CD4-positive, alpha-beta T cell (primary cell): ENCODE data around the gene SZT2. TPM values are rescaled to one million over a fixed set of nuclear protein-coding genes. Genes with fewer than 3 reads are reported as not detected.
"Not testable (repeated sequence)": the region's sequence is repeated elsewhere in the genome, so short reads cannot be mapped to it uniquely, and the experiment has no call there.

Source experiments
- ATAC-seq: fragments of 200-7000 bp; cut with Tn5 transposase; one replicate; pipeline ENCODE4 v1.10.0; 2022; ENCODE audit warnings: mild to moderate bottlenecking; ENCODE audit not compliant: poor library complexity
- CTCF ChIA-PET: fragments of 350-600 bp; sonication (Branson Sonifier 250); formaldehyde crosslinking; loops from one replicate; lab custom pipeline; 2021; ENCODE audit warnings: antibody characterized with exemption, inconsistent platforms; lab: Charles Lee
- POLR2A ChIA-PET: fragments of 350-600 bp; sonication (Branson Sonifier 250); formaldehyde crosslinking; loops from one replicate; lab custom pipeline; 2021; ENCODE audit warnings: antibody characterized with exemption, inconsistent platforms; lab: Charles Lee
- DNase-seq, 14 experiments: peaks; one replicate each; pipeline ENCODE4 v3.0.0-alpha.2; 2013 to 2020; ENCODE audit warnings: mixed read lengths in 2 of 14
- H3K27ac ChIP-seq, 2 donors: one replicate each; pipeline versions ENCODE4 v1.5.1 to v1.7.0; 2013; ENCODE audit warnings: low read length in 2 of 2, low read depth in 1 of 2, mild to moderate bottlenecking in 1 of 2
- H3K27me3 ChIP-seq, 2 experiments: 1 replicate in 1 of 2; 2 replicates in 1 of 2; pipeline versions ENCODE4 v1.6.1 to v1.7.0; 2013; ENCODE audit warnings: low read length in 2 of 2, control low read depth in 1 of 2, mild to moderate bottlenecking in 1 of 2, moderate library complexity in 1 of 2; ENCODE audit not compliant: insufficient read depth in 2 of 2, control insufficient read depth in 1 of 2
- H3K36me3 ChIP-seq: one replicate; pipeline ENCODE4 v1.6.1; 2013; ENCODE audit warnings: low read length, control low read depth; ENCODE audit not compliant: insufficient read depth
- H3K4me1 ChIP-seq: one replicate; pipeline ENCODE4 v1.6.1; 2013; ENCODE audit warnings: low read length, control low read depth; ENCODE audit not compliant: insufficient read depth
- H3K4me3 ChIP-seq: one replicate; pipeline ENCODE4 v1.5.1; 2013; ENCODE audit warnings: mild to moderate bottlenecking, low read length, moderate library complexity
- H3K9me3 ChIP-seq, 2 experiments: 1 replicate in 1 of 2; 2 replicates in 1 of 2; pipeline versions ENCODE4 v1.6.1 to v1.7.0; 2013; ENCODE audit warnings: low read length in 2 of 2, mild to moderate bottlenecking in 2 of 2, control low read depth in 1 of 2, moderate library complexity in 1 of 2; ENCODE audit not compliant: control insufficient read depth in 1 of 2, insufficient read depth in 1 of 2
- H3K27ac Mint-ChIP-seq: one replicate; pipeline ENCODE4 v1.8.0; 2020; ENCODE audit warnings: mixed read lengths
- H3K27me3 Mint-ChIP-seq: one replicate; pipeline ENCODE4 v1.8.0; 2021; ENCODE audit warnings: mixed read lengths
- H3K36me3 Mint-ChIP-seq: one replicate; pipeline ENCODE4 v1.8.0; 2021; ENCODE audit warnings: low read depth, mixed read lengths
- H3K4me1 Mint-ChIP-seq: one replicate; pipeline ENCODE4 v1.8.0; 2021; ENCODE audit warnings: low read depth, mixed read lengths
- H3K4me3 Mint-ChIP-seq: one replicate; pipeline ENCODE4 v1.8.0; 2020; ENCODE audit warnings: mild to moderate bottlenecking, mixed read lengths
- H3K9me3 Mint-ChIP-seq: one replicate; pipeline ENCODE4 v1.8.0; 2020; ENCODE audit warnings: mixed read lengths
- intact Hi-C, 2 experiments: fragments of 100-400 bp; cut with DNase I in 1 of 2; cut with micrococcal nuclease in 1 of 2; formaldehyde crosslinking; loops; one replicate each; pipeline versions ENCODE4 v1.15.1 to v1.9.0; 2023 to 2025; cut with DNase I, micrococcal nuclease
- total RNA-seq, 174 experiments: library from RNA in 2 of 174; stranded (reverse) in 2 of 174; gene quantifications; one replicate each; pipeline ENCODE4 v1.2.3 and lab custom pipeline; 2021 to 2026
- TF ChIP-seq, protein P1 (sequence below): fragments of 200-600 bp; IDR thresholded peaks from one replicate; pipeline ENCODE4 v1.8.0; 2022; ENCODE audit warnings: antibody characterized with exemption, mild to moderate bottlenecking

The SZT2 gene
- total RNA-seq, 2 experiments from 2014 or later = 69.7 to 72.5 TPM

DNA sequence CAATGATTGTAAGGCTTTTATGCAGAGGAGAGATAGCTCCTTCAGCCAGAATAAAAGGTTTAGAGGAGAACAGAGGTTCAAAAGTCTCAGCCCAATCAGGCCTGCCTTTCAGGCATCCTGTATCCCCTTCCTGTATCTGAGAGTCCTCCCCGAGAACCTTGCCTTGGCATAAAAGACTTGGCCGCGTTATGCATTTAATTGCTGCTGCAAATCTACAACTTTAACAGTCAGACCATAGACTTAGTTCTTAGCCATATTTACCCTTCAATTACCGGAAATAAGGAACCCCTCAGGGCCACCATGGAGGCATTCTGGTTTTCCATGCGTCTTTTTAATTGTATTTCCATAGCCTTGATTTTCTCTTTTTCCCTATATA is 82.4 kb downstream of the SZT2 start:
- Mint-ChIP-seq H3K4me1 (no peaks in the 10 kb centered on the region), H3K27me3 (peaks cover 3% of the 10 kb centered on the region), H3K36me3 (no peaks in the 10 kb centered on the region), H3K27ac (no peak overlapping the region), H3K9me3 (no peaks in the 10 kb centered on the region), H3K4me3 (no peak overlapping the region)
- no peak for DNase-seq
- POLR2A ChIA-PET = no interaction called here
- H3K4me3 ChIP-seq = no peak overlapping the region
- TF ChIP-seq, protein P1, sequence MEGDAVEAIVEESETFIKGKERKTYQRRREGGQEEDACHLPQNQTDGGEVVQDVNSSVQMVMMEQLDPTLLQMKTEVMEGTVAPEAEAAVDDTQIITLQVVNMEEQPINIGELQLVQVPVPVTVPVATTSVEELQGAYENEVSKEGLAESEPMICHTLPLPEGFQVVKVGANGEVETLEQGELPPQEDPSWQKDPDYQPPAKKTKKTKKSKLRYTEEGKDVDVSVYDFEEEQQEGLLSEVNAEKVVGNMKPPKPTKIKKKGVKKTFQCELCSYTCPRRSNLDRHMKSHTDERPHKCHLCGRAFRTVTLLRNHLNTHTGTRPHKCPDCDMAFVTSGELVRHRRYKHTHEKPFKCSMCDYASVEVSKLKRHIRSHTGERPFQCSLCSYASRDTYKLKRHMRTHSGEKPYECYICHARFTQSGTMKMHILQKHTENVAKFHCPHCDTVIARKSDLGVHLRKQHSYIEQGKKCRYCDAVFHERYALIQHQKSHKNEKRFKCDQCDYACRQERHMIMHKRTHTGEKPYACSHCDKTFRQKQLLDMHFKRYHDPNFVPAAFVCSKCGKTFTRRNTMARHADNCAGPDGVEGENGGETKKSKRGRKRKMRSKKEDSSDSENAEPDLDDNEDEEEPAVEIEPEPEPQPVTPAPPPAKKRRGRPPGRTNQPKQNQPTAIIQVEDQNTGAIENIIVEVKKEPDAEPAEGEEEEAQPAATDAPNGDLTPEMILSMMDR = no peak
- no peak overlapping the region for H3K27ac ChIP-seq
- ATAC-seq = no peak
- no peaks in the 10 kb centered on the region for H3K4me1 ChIP-seq
- H3K36me3 ChIP-seq = no peaks in the 10 kb centered on the region
- CTCF ChIA-PET = no interaction called here
- no peaks in the 10 kb centered on the region for H3K27me3 ChIP-seq
- no peaks in the 10 kb centered on the region for H3K9me3 ChIP-seq
- intact Hi-C loops = no loop called here

DNA sequence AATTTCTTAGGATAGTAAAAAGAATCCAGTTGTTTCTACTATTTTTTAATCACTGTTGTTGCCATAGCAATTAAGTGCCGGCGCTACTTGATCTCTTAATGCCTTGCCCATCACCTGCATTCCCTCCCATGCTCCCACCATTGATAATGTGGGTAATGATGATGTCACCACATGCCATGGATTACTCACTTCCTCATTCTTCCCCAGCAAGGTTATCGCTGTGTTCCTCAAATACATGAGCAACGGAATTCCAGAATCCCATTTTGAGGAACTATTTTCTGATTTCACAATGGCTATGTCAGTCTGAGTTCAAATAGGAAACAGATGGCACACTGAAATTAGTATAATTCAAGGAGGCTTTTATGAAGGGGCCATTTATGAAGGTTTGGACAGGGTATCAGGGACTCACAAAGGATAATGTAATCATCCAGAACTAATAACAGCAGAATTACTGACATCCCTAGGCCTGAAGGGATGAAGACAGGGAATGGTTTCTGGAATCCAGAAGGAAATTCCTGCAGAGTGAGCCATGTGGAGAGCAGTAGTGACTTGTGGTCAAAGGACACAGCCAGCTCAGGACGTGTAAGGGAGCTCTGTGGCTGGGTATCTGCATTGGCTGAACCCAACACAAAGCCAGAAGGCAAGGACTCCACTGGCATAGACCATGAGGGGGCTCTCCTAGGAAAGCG is 82.9 kb downstream of the SZT2 start:
- CTCF ChIA-PET, H3K27me3 Mint-ChIP-seq, H3K4me1 ChIP-seq, H3K4me3 ChIP-seq, intact Hi-C loops, H3K9me3 Mint-ChIP-seq, ATAC-seq, DNase-seq, H3K27ac Mint-ChIP-seq, H3K4me1 Mint-ChIP-seq, H3K27me3 ChIP-seq, H3K36me3 Mint-ChIP-seq, POLR2A ChIA-PET, H3K9me3 ChIP-seq, H3K4me3 Mint-ChIP-seq, H3K36me3 ChIP-seq, H3K27ac ChIP-seq: not testable (repeated sequence)

DNA sequence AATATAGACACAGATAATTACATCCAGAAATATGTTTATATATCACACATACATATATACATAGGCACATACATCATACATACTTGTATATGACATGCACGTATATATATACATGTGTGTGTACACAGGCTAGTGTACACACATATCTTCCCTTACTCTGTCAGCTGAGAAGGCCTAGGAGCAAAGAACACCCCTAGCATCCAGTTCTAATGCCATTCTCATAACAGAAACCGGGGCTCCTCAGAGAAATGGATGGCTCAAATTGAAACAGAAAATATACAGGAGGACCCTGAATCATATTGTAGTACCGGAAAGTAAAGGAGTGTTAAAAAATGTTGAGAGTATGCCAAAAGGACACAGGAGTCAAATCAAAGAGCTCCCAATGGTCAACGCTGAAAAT is 83.8 kb downstream of the SZT2 start:
- Histone ChIP-seq H3K27me3 (no peaks in the 10 kb centered on the region), H3K36me3 (no peaks in the 10 kb centered on the region), H3K9me3 (no peaks in the 10 kb centered on the region), H3K4me1 (no peaks in the 10 kb centered on the region), H3K27ac (no peak overlapping the region), H3K4me3 (no peak overlapping the region)
- no peak overlapping the region for H3K4me3 Mint-ChIP-seq
- TF ChIP-seq, protein P1 = no peak
- DNase-seq (no peak), ATAC-seq (no peak)
- peaks cover 10% of the 10 kb centered on the region for H3K27me3 Mint-ChIP-seq
- no peaks in the 10 kb centered on the region for H3K4me1 Mint-ChIP-seq
- no peaks in the 10 kb centered on the region for H3K9me3 Mint-ChIP-seq
- ChIA-PET POLR2A (no interaction called here), CTCF (no interaction called here)
- H3K27ac Mint-ChIP-seq = no peak overlapping the region
- intact Hi-C loops = no loop called here
- H3K36me3 Mint-ChIP-seq = no peaks in the 10 kb centered on the region

DNA sequence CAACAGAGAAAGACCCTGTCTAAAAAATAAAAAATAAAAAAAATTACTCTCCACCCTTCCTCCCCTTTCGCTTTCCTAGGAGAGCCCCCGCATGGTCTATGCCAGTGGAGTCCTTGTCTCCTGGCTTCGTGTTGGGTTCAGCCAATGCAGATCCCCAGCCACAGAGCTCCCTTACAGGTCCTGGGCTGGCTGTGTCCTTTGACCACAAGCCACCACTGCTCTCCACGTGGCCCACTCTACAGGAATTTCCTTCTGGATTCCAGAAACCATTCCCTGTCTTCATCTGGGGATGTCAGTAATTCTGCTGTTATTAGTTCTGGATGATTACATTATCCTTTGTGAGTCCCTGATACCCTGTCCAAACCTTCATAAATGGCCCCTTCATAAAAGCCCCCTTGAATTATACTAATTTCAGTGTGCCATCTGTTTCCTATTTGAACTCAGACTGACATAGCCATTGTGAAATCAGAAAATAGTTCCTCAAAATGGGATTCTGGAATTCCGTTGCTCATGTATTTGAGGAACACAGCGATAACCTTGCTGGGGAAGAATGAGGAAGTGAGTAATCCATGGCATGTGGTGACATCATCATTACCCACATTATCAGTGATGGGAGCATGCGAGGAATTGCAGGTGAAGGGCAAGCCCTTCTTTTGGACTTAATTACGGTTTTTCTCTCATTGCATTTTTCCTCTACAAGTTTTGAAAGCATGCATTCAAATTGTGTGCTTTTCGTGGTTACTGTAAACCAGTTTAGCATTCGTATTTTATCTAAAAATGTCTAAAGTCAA is 86.1 kb downstream of the SZT2 start:
- intact Hi-C loops, DNase-seq, H3K27ac Mint-ChIP-seq, H3K4me1 ChIP-seq, H3K27ac ChIP-seq, H3K36me3 Mint-ChIP-seq, H3K36me3 ChIP-seq, POLR2A ChIA-PET, H3K9me3 ChIP-seq, ATAC-seq, H3K4me1 Mint-ChIP-seq, H3K27me3 ChIP-seq, H3K4me3 Mint-ChIP-seq, CTCF ChIA-PET, H3K4me3 ChIP-seq, H3K9me3 Mint-ChIP-seq: not testable (repeated sequence)
- H3K27me3 Mint-ChIP-seq = peaks cover 16% of the 10 kb centered on the region
